Frontal cortex (tissue), 4 donors: Measurements from ENCODE around the gene MAGEC3. TPM values are rescaled to one million over a fixed set of nuclear protein-coding genes. Genes with fewer than 3 reads are reported as not detected.
"Not testable (repeated sequence)": the region's sequence is repeated elsewhere in the genome, so short reads cannot be mapped to it uniquely, and the experiment has no call there.

Experiments used
- DNase-seq, 2 donors: peaks; one replicate each; pipeline ENCODE4 v3.0.0; 2012; ENCODE audit warnings: low spot score in 2 of 2
- FAIRE-seq: peaks from 2 replicates; lab custom pipeline; 2012; peaks lifted over from hg19 to GRCh38; lab: Jason Lieb, UNC
- total RNA-seq: library from RNA; depleted of rRNA; stranded (reverse); fragments of >200 nt; gene quantifications from one replicate; pipeline ENCODE4 v1.2.3, GENCODE V29; 2014
- donor health status: control.
- donor health status: control.
- donor health status: control.

MAGEC3 gene, protein sequence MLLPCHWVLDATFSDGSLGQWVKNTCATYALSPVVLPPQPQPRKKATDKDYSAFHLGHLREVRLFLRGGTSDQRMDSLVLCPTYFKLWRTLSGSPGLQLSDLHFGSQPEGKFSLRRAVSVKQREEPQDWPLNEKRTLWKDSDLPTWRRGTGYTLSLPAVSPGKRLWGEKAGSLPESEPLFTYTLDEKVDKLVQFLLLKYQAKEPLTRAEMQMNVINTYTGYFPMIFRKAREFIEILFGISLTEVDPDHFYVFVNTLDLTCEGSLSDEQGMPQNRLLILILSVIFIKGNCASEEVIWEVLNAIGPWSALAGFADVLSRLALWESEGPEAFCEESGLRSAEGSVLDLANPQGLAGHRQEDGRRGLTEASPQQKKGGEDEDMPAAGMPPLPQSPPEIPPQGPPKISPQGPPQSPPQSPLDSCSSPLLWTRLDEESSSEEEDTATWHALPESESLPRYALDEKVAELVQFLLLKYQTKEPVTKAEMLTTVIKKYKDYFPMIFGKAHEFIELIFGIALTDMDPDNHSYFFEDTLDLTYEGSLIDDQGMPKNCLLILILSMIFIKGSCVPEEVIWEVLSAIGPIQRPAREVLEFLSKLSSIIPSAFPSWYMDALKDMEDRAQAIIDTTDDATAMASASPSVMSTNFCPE
- total RNA-seq: 0.41 TPM

GRCh38 chrX:141838016-141838415 lies at the start of gene MAGEC3:
Gene MAGEC3, plus strand, starts transcription at chrX:141838316. Its CDS starts 0 bp downstream, at chrX:141838316.
- FAIRE-seq (no peak), DNase-seq (no peak)

DNA sequence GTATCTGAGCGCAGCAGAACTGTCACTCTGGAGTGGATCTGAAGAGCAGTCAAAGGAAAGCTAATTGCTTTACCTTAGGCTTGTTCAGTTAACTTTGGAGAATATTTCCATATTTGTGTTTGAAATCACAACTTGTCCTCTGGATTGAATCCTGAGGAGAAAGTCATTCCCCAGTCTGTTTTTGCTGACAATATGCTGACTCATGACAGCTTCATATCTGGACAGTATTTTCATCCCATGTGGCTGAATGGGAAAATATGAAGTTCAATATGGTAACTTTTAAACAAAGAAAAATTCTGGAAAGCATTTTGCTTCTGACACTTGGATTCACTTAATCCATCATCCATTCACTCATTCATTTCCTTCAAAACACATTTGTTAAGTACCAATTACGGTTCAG lies 46.3 kb upstream of the MAGEC3 start:
- DNase-seq (no peak), FAIRE-seq (no peak)

DNA sequence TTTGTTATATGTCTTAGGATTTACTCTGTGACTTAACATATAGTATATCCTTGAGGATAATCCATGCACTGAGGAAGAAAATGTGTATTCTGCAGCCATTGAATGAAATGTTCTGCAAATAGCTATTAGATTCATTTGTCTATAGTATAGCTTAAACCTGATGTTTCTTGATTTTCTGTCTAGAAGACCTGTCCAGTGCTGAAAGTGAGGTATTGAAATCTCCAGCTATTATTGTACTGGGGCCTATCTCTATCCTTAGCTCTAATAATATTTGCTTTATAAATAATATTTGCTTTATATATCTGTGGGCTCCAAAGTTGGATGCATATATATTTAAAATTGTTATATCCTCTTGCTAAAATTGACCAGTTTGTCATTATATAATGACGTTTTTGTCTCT lies 26.7 kb upstream of the MAGEC3 start:
- FAIRE-seq (no peak), DNase-seq (no peak)

DNA sequence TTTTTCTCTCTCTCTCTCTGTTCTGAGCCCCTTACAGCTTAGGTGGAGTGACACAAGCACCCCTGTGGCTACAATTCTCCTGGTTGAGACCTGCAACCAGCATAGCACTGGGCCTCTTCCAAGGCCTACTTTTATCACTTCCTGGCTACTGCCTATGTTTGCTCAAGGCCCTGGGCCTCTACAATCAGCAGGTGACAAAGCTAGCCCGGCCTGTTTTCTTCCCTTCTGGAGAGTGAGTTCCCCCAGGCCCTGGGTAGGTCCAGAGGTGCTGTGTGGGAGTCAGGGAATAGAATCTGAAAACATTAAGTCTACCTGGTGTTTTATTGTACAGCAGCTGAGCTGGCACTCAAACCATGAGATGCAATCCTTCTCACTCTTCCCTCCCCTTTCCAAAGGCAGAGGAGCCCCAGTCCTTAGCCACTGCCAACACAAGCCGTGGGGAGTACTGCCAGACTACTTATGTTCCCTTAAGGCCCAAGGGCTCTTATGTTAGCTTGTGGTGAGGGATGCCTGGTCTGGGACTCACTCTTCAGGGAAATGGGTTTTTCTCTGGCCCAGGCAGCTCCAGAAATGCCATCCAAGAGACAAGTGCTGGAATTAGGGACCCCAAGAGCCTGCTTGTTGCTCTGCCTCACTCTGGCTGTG lies 23.8 kb upstream of the MAGEC3 start:
- FAIRE-seq (no peak), DNase-seq (no peak)

DNA sequence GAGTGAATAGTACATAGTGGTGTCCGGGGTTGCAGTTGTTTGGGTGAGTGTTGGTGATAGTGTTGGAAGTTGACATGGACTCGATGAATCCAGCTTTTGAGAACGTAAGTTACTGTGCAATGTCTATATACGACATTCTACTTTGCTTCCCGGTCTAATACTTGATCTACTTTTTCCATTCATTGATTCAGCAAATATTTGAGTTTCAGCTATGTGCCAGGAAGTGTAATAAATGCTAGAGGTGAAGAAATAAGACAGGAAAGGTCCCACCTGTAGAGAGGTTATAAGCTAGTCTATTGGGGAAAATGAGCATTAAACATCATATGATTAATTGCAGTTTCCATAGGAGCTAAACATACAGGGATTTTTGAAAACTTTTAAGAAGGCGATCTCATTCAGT lies 22.2 kb upstream of the MAGEC3 start:
- FAIRE-seq (no peak), DNase-seq (no peak)

GRCh38 chrX:141832247-141832646 lies 5.9 kb upstream of the MAGEC3 start:
- DNase-seq (no peak), FAIRE-seq (no peak)

GRCh38 chrX:141839856-141840255 lies 1.7 kb downstream of the MAGEC3 start:
- FAIRE-seq: no peak
- DNase-seq: no peak

GRCh38 chrX:141857479-141857878 lies 19.4 kb downstream of the MAGEC3 start:
- DNase-seq (no peak), FAIRE-seq (no peak)

GRCh38 chrX:141879616-141880015 lies 41.5 kb downstream of the MAGEC3 start:
- no peak for DNase-seq
- FAIRE-seq: no peak

GRCh38 chrX:141888811-141889210 lies 50.7 kb downstream of the MAGEC3 start:
- not testable (repeated sequence) for DNase-seq, FAIRE-seq

DNA sequence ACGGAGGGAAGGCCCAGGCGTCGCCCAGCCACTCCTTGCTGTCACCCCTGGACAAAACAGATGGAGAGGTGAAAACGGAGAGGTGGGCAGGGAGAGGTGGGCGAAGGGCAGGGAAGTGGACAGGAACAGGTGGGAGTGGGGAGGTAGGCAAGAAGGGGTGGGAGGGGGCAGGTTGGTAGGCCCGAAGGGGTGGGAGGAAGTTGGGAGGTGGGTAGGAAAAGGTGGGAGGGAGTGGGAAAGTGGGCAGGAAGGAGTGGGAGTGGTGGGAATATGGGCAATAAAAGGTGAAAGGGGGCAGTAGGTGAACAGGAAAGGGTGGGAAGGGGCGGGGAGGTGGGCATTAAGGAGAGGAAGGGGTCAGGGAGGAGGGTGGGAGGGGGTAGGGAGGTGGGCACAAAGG lies 56.6 kb downstream of the MAGEC3 start:
- no peak for FAIRE-seq
- no peak for DNase-seq

DNA sequence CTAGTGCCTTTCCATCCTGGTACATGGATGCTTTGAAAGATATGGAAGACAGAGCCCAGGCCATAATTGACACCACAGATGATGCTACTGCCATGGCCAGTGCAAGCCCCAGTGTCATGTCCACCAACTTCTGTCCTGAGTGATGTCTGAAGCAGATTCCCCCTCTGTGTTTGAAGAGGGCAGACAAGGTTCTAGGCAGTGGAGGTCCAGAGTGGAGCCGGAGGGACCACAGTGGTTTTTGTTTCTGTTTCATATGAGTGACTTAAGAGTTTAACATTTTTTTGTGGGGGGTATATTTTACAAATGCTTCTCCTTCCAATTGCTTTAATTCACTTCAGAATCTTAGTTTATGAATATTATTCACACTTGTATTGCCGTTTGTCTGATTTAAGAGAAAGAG lies 59.6 kb downstream of the MAGEC3 start:
- DNase-seq (no peak), FAIRE-seq (no peak)

- FAIRE-seq: no peak
- DNase-seq: no peak
Observed at GRCh38 chrX:141902366-141902765, 64.2 kb downstream of the MAGEC3 start.

DNA sequence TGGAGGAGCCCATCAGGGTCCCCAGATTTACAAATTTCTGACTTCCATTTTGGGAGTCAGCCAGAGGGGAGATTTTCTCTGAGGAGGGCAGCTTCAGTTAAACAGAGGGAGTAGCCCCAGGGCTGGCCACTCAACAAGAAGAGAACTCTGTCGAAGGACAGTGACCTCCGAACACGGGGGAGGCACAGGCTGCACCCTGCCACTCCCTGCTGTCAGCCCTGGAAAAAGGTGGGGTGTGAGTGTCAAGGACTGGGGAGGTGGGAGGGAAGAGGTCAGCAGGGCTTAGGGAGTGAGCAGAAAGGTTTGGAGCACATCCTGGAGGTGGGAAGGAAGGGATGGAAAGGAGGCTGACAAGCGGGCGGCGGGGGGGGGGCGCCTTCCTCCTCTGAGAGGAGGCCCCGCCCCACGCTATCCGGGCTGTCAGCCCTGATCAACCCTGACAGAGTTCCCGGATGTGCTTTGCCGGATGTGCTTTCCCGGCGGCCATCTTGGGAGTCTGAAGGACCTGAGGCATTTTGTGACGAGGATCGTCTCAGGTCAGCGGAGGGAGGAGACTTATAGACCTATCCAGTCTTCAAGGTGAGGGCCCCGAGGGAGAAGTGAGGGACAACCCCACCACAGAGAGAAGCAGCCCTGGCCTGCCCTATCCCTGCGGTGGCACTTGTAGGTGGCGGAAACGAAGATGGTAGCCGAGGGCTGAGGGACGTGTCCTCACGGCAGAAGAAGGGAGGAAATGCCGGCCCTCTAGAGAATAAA lies 65.5 kb downstream of the MAGEC3 start, which contains the start of gene MAGEC1:
Gene MAGEC1, plus strand, starts transcription at position 495 of the 756 bp plus-strand sequence. CDS start 1,179 bp downstream, outside the sequence.
- FAIRE-seq (no peak), DNase-seq (no peak)

- DNase-seq: no peak
Observed at GRCh38 chrX:141904262-141904661, 66.1 kb downstream of the MAGEC3 start.

DNA sequence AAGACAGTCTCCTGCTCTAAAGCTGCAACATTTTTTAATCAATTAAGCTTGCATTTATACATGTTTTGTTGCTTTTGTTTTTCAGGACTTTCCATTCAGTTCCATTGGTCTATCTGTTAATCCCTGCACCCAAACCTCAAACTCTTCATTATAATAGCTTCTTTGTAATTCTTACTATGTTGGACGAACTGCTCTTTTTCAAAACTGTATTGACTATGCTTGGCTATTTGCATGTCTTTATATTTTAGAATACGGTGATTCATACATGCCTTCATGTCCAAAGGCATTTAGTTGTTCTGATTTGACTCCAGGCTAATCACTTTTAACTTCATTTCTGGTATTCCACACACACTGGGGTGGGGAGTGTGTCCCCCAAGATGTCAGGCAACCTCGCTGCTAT lies 79.7 kb downstream of the MAGEC3 start:
- FAIRE-seq (no peak), DNase-seq (no peak)

More at GRCh38 chrX:141904262-141904661, 66.1 kb downstream of the MAGEC3 start:
- FAIRE-seq: no peak

DNA sequence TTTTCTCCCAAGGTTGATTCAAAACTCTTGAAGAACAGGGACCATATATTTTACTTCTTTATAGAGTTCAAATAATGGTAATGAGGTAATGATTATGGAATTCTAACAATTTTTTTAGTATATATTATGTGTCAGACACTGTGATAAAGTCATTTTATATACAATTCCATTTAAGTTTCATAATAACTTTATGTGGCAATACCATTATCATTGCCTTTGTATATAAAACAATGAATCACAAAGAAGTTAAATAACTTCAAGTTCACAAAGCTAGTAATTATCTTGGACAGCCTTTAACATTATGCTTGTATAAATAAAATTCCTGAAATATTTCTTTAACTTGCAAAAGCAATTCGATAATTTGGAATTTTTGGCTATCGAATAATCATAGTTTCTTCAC lies 86.2 kb downstream of the MAGEC3 start:
- DNase-seq (no peak), FAIRE-seq (no peak)

DNA sequence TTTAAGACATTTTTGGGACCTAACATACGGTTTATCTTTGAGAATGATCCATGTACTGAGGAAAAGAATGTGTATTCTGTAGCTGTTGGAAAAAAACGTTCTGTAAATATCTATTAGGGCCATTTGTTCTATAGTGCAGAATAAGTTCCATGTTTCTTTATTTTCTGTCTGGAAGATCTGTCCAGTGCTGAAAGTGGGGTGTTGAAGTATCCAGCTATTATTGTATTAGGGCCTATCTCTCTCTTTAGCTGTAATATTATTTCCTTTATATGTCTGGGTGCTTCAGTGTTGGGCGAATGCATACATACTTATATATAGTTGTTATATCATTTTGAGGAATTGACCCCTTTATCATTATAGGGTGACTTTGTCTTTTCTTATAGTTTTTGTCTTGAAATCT lies 90.3 kb downstream of the MAGEC3 start:
- FAIRE-seq (no peak), DNase-seq (no peak)

DNA sequence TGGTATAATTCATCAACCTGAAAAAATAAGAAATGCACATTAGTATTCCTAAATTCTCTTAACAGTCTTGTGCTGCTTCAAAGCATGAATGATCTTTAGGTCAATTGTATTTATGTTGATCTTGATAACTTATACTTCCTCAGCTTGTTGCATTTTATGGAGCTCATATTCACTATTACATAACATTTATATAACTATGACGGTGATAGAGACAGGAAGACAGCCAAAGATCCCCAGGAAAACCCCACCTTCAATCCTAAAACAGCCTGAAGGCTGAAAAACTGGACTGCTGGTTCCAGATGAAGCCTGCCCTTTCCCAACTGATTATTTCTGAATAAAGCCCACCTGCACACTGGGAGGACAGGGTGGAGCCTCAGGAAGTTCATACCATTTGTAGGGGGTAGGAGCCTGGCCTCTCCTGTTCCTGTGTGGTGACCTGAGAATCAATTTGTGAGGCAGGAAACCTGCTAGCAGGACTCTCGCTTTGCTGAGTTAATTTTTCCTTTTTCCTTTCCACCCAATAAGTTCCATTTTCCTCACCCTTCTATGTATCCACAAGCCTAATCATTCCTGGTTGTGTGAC lies 96.0 kb downstream of the MAGEC3 start:
- FAIRE-seq (no peak), DNase-seq (no peak)

DNA sequence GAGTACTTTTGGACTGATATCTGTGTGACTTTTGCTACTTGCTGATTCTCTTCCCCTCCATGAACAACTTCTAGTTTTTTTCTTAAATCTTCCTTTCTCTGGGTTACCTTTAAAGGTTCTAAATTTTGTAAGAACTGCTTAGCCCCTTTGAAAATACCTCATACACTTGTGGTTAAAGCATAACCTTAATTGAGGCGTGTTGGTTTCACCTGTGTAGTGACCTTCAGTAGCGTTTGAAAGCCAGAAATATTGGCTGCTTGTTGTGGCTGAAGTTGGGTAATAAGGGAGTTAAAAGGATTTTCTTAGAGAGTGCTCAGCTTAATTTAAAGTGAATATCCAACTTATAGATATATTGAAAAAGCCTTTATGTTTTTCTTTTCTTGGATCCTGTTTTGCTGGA lies 97.5 kb downstream of the MAGEC3 start:
- DNase-seq (no peak), FAIRE-seq (no peak)
